Gastroesophageal sphincter (tissue), 4 donors: Measurements from ENCODE around the gene SH2D7. TPM values are rescaled to one million over a fixed set of nuclear protein-coding genes. Genes with fewer than 3 reads are reported as not detected.
A peak's percentile ranks its signal among the peaks of the same experiment; 100 is the strongest.
"Not testable (repeated sequence)": the region's sequence is repeated elsewhere in the genome, so short reads cannot be mapped to it uniquely, and the experiment has no call there.

Source experiments
- ATAC-seq: fragments of 150-250 bp; one replicate; pipeline ENCODE4 v1.9.1; 2016; ENCODE audit warnings: mild to moderate bottlenecking, moderate library complexity
- H3K27ac ChIP-seq, 4 donors: fragments of 200-600 bp; sonication (generic) in 3 of 4; 1 replicate in 3 of 4; 2 replicates in 1 of 4; pipeline ENCODE4 v1.5.1; 2016 to 2019
- H3K27me3 ChIP-seq: fragments of 200-600 bp; sonication (generic); one replicate; pipeline ENCODE4 v1.5.1; 2019
- H3K36me3 ChIP-seq, 2 donors: fragments of 200-600 bp; sonication (generic); one replicate each; pipeline ENCODE4 v1.5.1; 2019; ENCODE audit warnings: control low read depth in 1 of 2
- H3K4me1 ChIP-seq, 3 donors: fragments of 200-600 bp; sonication (generic); 1 replicate in 2 of 3; 2 replicates in 1 of 3; pipeline ENCODE4 v1.5.1; 2016 to 2019; ENCODE audit warnings: control low read depth in 2 of 3
- H3K4me3 ChIP-seq, 2 donors: fragments of 200-600 bp; sonication (generic); one replicate each; pipeline ENCODE4 v1.5.1; 2019; ENCODE audit warnings: mild to moderate bottlenecking in 1 of 2, moderate library complexity in 1 of 2
- H3K9me3 ChIP-seq, 3 donors: fragments of 200-600 bp; sonication (generic); one replicate each; pipeline ENCODE4 v1.5.1; 2017 to 2019; ENCODE audit warnings: control low read depth in 2 of 3
- EP300 ChIP-seq: sonication (generic); formaldehyde crosslinking; IDR thresholded peaks from one replicate; pipeline ENCODE4 v1.6.1; 2017; ENCODE audit warnings: antibody characterized with exemption, mild to moderate bottlenecking
- POLR2A ChIP-seq, 2 donors: fragments of 450-650 bp; IDR thresholded peaks; one replicate each; pipeline ENCODE4 v1.6.1; 2017; ENCODE audit warnings: antibody characterized with exemption in 2 of 2, mild to moderate bottlenecking in 2 of 2, moderate library complexity in 1 of 2
- POLR2AphosphoS5 ChIP-seq: sonication (generic); formaldehyde crosslinking; IDR thresholded peaks from one replicate; pipeline ENCODE4 v1.6.1; 2017; ENCODE audit warnings: antibody characterized with exemption
- WGBS, 2 donors: methylation state at CpG; one replicate each; pipeline ENCODE4 v1.1.5; 2018; ENCODE audit warnings: low coverage in 1 of 2; 5-methylcytosine and 5-hydroxymethylcytosine counted together
- small RNA-seq, 4 donors: library from RNA; depleted of rRNA; stranded (forward); fragments of <200 nt; gene quantifications; one replicate each; pipeline ENCODE3, GENCODE V24; 2016
- total RNA-seq, 4 donors: library from RNA; depleted of rRNA; stranded (reverse); fragments of >200 nt; gene quantifications; one replicate each; pipeline ENCODE4 v1.1.0, GENCODE V29; 2016
- TF ChIP-seq, protein P1 (sequence below), 4 experiments: fragments of 200-600 bp in 2 of 4; fragments of 450-650 bp in 2 of 4; sonication (generic) in 1 of 4; IDR thresholded peaks; one replicate each; pipeline ENCODE4 v1.5.1; 2017 to 2019; ENCODE audit warnings: antibody characterized with exemption in 4 of 4, mild to moderate bottlenecking in 2 of 4, moderate library complexity in 2 of 4

Gene SH2D7
- total RNA-seq, 4 donors from 2014 or later = not detected

GRCh38 chr15:78149805-78150751, 57.7 kb downstream of the SH2D7 start:
- ATAC-seq = no peak
- H3K27ac ChIP-seq = peak overlapping the region; percentile 45 to 93 (median 92)

GRCh38 chr15:78151075-78151474, 58.7 kb downstream of the SH2D7 start:
- peaks cover 0 to 53% (median 6%) of the 10 kb centered on the region in 3 donors for H3K4me1 ChIP-seq
- H3K9me3 ChIP-seq, H3K4me3 ChIP-seq, H3K36me3 ChIP-seq, H3K27me3 ChIP-seq, H3K27ac ChIP-seq, ATAC-seq: not testable (repeated sequence)
- WGBS, 2 donors = 100% methylated on average over 4 of the region's 8 CpGs; no CpG with 5 or more reads in 1 of the 2 donors

More at GRCh38 chr15:78149805-78150751, 57.7 kb downstream of the SH2D7 start:
- 12 to 21% methylated on average over 7 to 11 of the region's 20 CpGs for WGBS, 2 donors
- Histone ChIP-seq H3K27me3 (no peaks in the 10 kb centered on the region), H3K4me3 (peak overlapping the region; percentile 52 to 89), H3K36me3 (no peaks in the 10 kb centered on the region), H3K4me1 (peaks cover 0 to 43% (median 4%) of the 10 kb centered on the region in 3 donors), H3K9me3 (no peaks in the 10 kb centered on the region)
- TF ChIP-seq POLR2AphosphoS5 = no peak
- no peak for TF ChIP-seq POLR2A (IDR thresholded peaks at IDR 0.05)
- TF ChIP-seq, protein P1, sequence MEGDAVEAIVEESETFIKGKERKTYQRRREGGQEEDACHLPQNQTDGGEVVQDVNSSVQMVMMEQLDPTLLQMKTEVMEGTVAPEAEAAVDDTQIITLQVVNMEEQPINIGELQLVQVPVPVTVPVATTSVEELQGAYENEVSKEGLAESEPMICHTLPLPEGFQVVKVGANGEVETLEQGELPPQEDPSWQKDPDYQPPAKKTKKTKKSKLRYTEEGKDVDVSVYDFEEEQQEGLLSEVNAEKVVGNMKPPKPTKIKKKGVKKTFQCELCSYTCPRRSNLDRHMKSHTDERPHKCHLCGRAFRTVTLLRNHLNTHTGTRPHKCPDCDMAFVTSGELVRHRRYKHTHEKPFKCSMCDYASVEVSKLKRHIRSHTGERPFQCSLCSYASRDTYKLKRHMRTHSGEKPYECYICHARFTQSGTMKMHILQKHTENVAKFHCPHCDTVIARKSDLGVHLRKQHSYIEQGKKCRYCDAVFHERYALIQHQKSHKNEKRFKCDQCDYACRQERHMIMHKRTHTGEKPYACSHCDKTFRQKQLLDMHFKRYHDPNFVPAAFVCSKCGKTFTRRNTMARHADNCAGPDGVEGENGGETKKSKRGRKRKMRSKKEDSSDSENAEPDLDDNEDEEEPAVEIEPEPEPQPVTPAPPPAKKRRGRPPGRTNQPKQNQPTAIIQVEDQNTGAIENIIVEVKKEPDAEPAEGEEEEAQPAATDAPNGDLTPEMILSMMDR (IDR thresholded peaks at IDR 0.05) = no peak
- no peak for TF ChIP-seq EP300

Small RNAs within 50 kb of the gene (small RNA-seq; reads per million reads assigned to genes)
- 0 reads per million in 4 donors for gene RF00092

Other genes with a start within 250 kb of the SH2D7 start
- gene TBC1D2B, start 14.8 kb upstream of the SH2D7 start, total RNA-seq = 10 to 100 TPM; 36.9 to 51.7 (median 46.5) TPM
- 10 to 100 TPM in 2 of 4 donors, 1 to 10 TPM in 2; 3.0 to 17.4 (median 8.8) TPM for gene CIB2, start 38.9 kb downstream of the SH2D7 start, total RNA-seq
- gene IDH3A, start 56.8 kb downstream of the SH2D7 start, total RNA-seq = 100 to 1,000 TPM in 2 of 4 donors, 10 to 100 TPM in 2; 81.1 to 129 (median 97.0) TPM
- gene ACSBG1, start 142.0 kb downstream of the SH2D7 start, total RNA-seq = 1 to 10 TPM in 3 of 4 donors, under 1 TPM in 1; 0.67 to 6.4 (median 1.9) TPM
- gene DNAJA4, start 172.0 kb downstream of the SH2D7 start, total RNA-seq = 10 to 100 TPM in 3 of 4 donors, 1 to 10 TPM in 1; 9.9 to 33.9 (median 24.5) TPM
- 10 to 100 TPM; 31.1 to 59.0 (median 44.4) TPM for gene SKIC8, start 207.0 kb downstream of the SH2D7 start, total RNA-seq
- 1 to 10 TPM in 2 of 4 donors, under 1 TPM in 1, not detected in 1; 0.50 to 5.3 (median 3.6) TPM for gene CRABP1, start 247.8 kb downstream of the SH2D7 start, total RNA-seq